ENCODE measurements around the gene DPP10. TPM values are rescaled to one million over a fixed set of nuclear protein-coding genes. Genes with fewer than 3 reads are reported as not detected.
"Not testable (repeated sequence)": the region's sequence is repeated elsewhere in the genome, so short reads cannot be mapped to it uniquely, and the experiment has no call there.

DPP10 gene
- total RNA-seq, 1 experiment from 2014 or later: not detected

DNA sequence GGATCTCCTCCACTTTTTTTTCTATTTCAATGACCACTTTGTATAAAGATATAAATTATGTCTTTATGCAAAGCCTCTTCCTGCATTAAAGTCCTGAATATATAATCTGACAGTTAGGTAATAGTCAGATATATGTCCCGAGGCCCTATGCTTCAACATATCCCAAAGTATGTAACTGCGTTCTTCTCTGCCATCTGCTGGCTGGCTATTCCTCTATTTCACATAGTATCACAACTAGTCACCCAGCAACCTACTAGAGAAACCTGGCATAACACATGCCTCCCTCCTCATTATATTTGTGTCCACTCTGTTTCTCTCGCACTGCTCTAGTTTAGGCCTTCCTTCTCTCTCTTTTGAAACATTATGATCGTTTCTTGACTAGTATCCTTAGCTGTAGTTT lies 640.8 kb downstream of the DPP10 start:
- no peaks in the 10 kb centered on the region for H3K9me3 ChIP-seq (ENCODE audit: low read length)
- H3K36me3 ChIP-seq (ENCODE audit: low read depth, low read length): no peaks in the 10 kb centered on the region
- TF ChIP-seq EZH2 (IDR thresholded peaks at IDR 0.05; ENCODE audit: low read length, unreplicated experiment): no peak
- TF ChIP-seq, protein P1, sequence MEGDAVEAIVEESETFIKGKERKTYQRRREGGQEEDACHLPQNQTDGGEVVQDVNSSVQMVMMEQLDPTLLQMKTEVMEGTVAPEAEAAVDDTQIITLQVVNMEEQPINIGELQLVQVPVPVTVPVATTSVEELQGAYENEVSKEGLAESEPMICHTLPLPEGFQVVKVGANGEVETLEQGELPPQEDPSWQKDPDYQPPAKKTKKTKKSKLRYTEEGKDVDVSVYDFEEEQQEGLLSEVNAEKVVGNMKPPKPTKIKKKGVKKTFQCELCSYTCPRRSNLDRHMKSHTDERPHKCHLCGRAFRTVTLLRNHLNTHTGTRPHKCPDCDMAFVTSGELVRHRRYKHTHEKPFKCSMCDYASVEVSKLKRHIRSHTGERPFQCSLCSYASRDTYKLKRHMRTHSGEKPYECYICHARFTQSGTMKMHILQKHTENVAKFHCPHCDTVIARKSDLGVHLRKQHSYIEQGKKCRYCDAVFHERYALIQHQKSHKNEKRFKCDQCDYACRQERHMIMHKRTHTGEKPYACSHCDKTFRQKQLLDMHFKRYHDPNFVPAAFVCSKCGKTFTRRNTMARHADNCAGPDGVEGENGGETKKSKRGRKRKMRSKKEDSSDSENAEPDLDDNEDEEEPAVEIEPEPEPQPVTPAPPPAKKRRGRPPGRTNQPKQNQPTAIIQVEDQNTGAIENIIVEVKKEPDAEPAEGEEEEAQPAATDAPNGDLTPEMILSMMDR (conservative IDR thresholded peaks at IDR 0.05; ENCODE audit: low read depth, low read length): peak; percentile 39; the same call in 1 of the 2 replicates
- no peak for TF ChIP-seq EZH2phosphoT487 (IDR thresholded peaks at IDR 0.05; ENCODE audit: borderline replicate concordance, low read length)
- H3K9me2 ChIP-seq (replicated peaks; ENCODE audit: low read length): no peaks in the 10 kb centered on the region
- BruUV-seq (replicated peaks): no TSS peak
- peak; percentile 55 for ATAC-seq
- intact Hi-C loops (cut with micrococcal nuclease): no loop called here
- no peak overlapping the region for H3K4me3 ChIP-seq (ENCODE audit: low read length)
- no peaks in the 10 kb centered on the region for H4K20me1 ChIP-seq (ENCODE audit: low read length)
- H3F3A ChIP-seq (ENCODE audit: low read length, unreplicated experiment): no peaks in the 10 kb centered on the region
- no peaks in the 10 kb centered on the region for H3K27me3 ChIP-seq (ENCODE audit: low read length)
- CTCF ChIA-PET: no interaction called here
- peak; percentile 33 for DNase-seq
- H3K4me2 ChIP-seq (ENCODE audit: low read length): no peak overlapping the region
- H3K4me1 ChIP-seq (ENCODE audit: insufficient read depth, low read length): no peaks in the 10 kb centered on the region
- no peak overlapping the region for H2AFZ ChIP-seq (ENCODE audit: low read length)
- no peak overlapping the region for H3K9ac ChIP-seq (ENCODE audit: low read length)
- POLR2A ChIA-PET (ENCODE audit: unreplicated experiment): interaction anchor here (0.6 kb wide), 1 partner anchor 50 kb away, joined by 26 read pairs; no protein-coding TSS in a partner anchor
- no peaks in the 10 kb centered on the region for H3K79me2 ChIP-seq (ENCODE audit: low read length)
- no peak overlapping the region for H3K27ac ChIP-seq (ENCODE audit: low read length)

DNA sequence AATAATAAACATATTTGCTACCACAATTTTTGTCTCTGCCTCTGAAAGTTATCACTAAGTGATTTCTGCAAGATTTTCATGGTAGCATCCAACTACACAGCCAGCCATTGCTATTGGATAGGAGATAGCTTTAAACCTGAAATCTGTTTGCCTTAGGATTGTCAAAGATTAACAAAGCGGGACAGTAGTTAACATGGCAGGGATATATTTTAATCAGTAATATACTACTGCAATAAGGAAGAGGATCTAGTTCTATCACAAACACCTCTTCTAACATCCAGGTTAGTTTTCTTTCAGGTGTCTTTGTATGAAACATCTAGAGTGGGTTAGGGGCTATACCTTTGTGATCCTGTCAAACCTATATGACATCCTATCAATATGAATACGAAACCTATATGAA lies 641.3 kb downstream of the DPP10 start:
- intact Hi-C loops (cut with micrococcal nuclease): no loop called here
- H3K9me3 ChIP-seq (ENCODE audit: low read length): no peaks in the 10 kb centered on the region
- H3K27ac ChIP-seq (ENCODE audit: low read length): no peak overlapping the region
- DNase-seq (no peak), ATAC-seq (no peak)
- no TSS peak for BruUV-seq (replicated peaks)
- H3K36me3 ChIP-seq (ENCODE audit: low read depth, low read length): no peaks in the 10 kb centered on the region
- H3K79me2 ChIP-seq (ENCODE audit: low read length): no peaks in the 10 kb centered on the region
- CTCF ChIA-PET: no interaction called here
- no peak overlapping the region for H3K9ac ChIP-seq (ENCODE audit: low read length)
- H3K4me1 ChIP-seq (ENCODE audit: insufficient read depth, low read length): no peaks in the 10 kb centered on the region
- no peaks in the 10 kb centered on the region for H4K20me1 ChIP-seq (ENCODE audit: low read length)
- H3K4me2 ChIP-seq (ENCODE audit: low read length): no peak overlapping the region
- H3K9me2 ChIP-seq (replicated peaks; ENCODE audit: low read length): no peaks in the 10 kb centered on the region
- TF ChIP-seq EZH2phosphoT487 (IDR thresholded peaks at IDR 0.05; ENCODE audit: borderline replicate concordance, low read length) (no peak), EZH2 (IDR thresholded peaks at IDR 0.05; ENCODE audit: low read length, unreplicated experiment) (no peak)
- TF ChIP-seq, protein P1 (conservative IDR thresholded peaks at IDR 0.05; ENCODE audit: low read depth, low read length): no peak
- no peak overlapping the region for H2AFZ ChIP-seq (ENCODE audit: low read length)
- no peaks in the 10 kb centered on the region for H3K27me3 ChIP-seq (ENCODE audit: low read length)
- no peak overlapping the region for H3K4me3 ChIP-seq (ENCODE audit: low read length)
- H3F3A ChIP-seq (ENCODE audit: low read length, unreplicated experiment): no peaks in the 10 kb centered on the region
- POLR2A ChIA-PET (ENCODE audit: unreplicated experiment): interaction anchor here (0.6 kb wide), 1 partner anchor 50 kb away, joined by 26 read pairs; no protein-coding TSS in a partner anchor

DNA sequence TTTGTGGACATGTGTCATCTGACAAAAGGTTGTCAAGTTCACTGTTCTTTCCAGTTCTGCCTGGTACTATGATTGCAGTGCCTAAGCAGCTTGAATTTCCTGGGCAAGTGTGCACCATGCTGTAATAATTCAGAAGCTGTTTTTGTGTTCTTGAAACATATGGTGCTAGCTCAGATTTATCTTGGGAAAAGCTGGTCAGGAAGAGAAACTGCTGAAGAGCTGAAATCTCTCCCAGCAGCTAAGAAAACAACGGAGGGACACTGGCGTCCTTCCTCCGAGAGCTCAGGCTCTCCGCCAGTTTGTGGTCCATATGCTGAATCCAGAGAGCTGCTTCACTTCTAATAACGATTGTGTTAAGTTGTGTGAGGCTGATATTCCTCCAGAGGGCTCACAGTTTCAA lies 642.0 kb downstream of the DPP10 start:
- intact Hi-C loops (cut with micrococcal nuclease): no loop called here
- POLR2A ChIA-PET (ENCODE audit: unreplicated experiment): no interaction called here
- TF ChIP-seq EZH2phosphoT487 (IDR thresholded peaks at IDR 0.05; ENCODE audit: borderline replicate concordance, low read length) (no peak), EZH2 (IDR thresholded peaks at IDR 0.05; ENCODE audit: low read length, unreplicated experiment) (no peak)
- TF ChIP-seq, protein P1 (conservative IDR thresholded peaks at IDR 0.05; ENCODE audit: low read depth, low read length): no peak

GRCh38 chr2:115086051-115086620 lies 643.7 kb downstream of the DPP10 start:
- H3K4me1 ChIP-seq (ENCODE audit: insufficient read depth, low read length); H3K9me3 ChIP-seq (ENCODE audit: low read length); CTCF ChIA-PET; DNase-seq; H4K20me1 ChIP-seq (ENCODE audit: low read length); intact Hi-C loops (cut with micrococcal nuclease); ATAC-seq; H3K4me3 ChIP-seq (ENCODE audit: low read length); H3K36me3 ChIP-seq (ENCODE audit: low read depth, low read length); H2AFZ ChIP-seq (ENCODE audit: low read length); H3F3A ChIP-seq (ENCODE audit: low read length, unreplicated experiment); H3K9me2 ChIP-seq (replicated peaks; ENCODE audit: low read length); H3K27me3 ChIP-seq (ENCODE audit: low read length); BruUV-seq (replicated peaks); H3K9ac ChIP-seq (ENCODE audit: low read length); POLR2A ChIA-PET (ENCODE audit: unreplicated experiment); H3K79me2 ChIP-seq (ENCODE audit: low read length); H3K27ac ChIP-seq (ENCODE audit: low read length); H3K4me2 ChIP-seq (ENCODE audit: low read length): not testable (repeated sequence)

More for the DNA sequence above, 642.0 kb downstream of the DPP10 start:
- no peaks in the 10 kb centered on the region for H4K20me1 ChIP-seq (ENCODE audit: low read length)
- no peaks in the 10 kb centered on the region for H3K27me3 ChIP-seq (ENCODE audit: low read length)
- H3K9me2 ChIP-seq (replicated peaks; ENCODE audit: low read length): no peaks in the 10 kb centered on the region
- no peaks in the 10 kb centered on the region for H3F3A ChIP-seq (ENCODE audit: low read length, unreplicated experiment)
- H3K4me1 ChIP-seq (ENCODE audit: insufficient read depth, low read length): no peaks in the 10 kb centered on the region
- H3K9me3 ChIP-seq (ENCODE audit: low read length): no peaks in the 10 kb centered on the region
- CTCF ChIA-PET: no interaction called here
- no peak overlapping the region for H2AFZ ChIP-seq (ENCODE audit: low read length)
- H3K79me2 ChIP-seq (ENCODE audit: low read length): no peaks in the 10 kb centered on the region
- ATAC-seq: no peak
- no peak overlapping the region for H3K4me3 ChIP-seq (ENCODE audit: low read length)
- H3K27ac ChIP-seq (ENCODE audit: low read length): no peak overlapping the region
- no peak overlapping the region for H3K4me2 ChIP-seq (ENCODE audit: low read length)
- H3K9ac ChIP-seq (ENCODE audit: low read length): no peak overlapping the region
- DNase-seq: no peak
- BruUV-seq (replicated peaks): no TSS peak
- no peaks in the 10 kb centered on the region for H3K36me3 ChIP-seq (ENCODE audit: low read depth, low read length)

All from PC-3 (cell line).